Endothelial cell of umbilical vein (primary cell): ENCODE measurements around the gene HDAC3. TPM values are rescaled to one million over a fixed set of nuclear protein-coding genes. Genes with fewer than 3 reads are reported as not detected.

ENCODE experiments used
- BruUV-seq: library from RNA; stranded (reverse); fragments of 400-500 nt; replicated peaks from 2 replicates; lab custom pipeline; 2021; lab: Mats Ljungman, UMichigan
- CTCF ChIA-PET: fragments of 300-600, 350-600 bp; sonication (Branson Sonifier 250); formaldehyde crosslinking; loops from one replicate; lab custom pipeline; 2021; ENCODE audit warnings: antibody characterized with exemption, inconsistent platforms; lab: Charles Lee
- POLR2A ChIA-PET: fragments of 300-600, 350-600 bp; sonication (Branson Sonifier 250); formaldehyde crosslinking; loops from one replicate; lab custom pipeline; 2021; ENCODE audit warnings: antibody characterized with exemption, inconsistent platforms; lab: Charles Lee
- DNase-seq: peaks from one replicate; pipeline ENCODE4 v3.0.0-alpha.2; 2011; ENCODE audit warnings: low read depth, low spot score
- FAIRE-seq: peaks from 2 replicates; lab custom pipeline; 2011; peaks lifted over from hg19 to GRCh38; lab: Jason Lieb, UNC
- H2AFZ ChIP-seq: 2 replicates; pipeline ENCODE4 v1.6.0; 2012; ENCODE audit warnings: low read depth, low read length, control low read depth, inconsistent platforms
- H3K27ac ChIP-seq: 2 replicates; pipeline ENCODE4 v1.5.1; 2011; ENCODE audit warnings: low read depth, mild to moderate bottlenecking, control low read depth, low read length, moderate library complexity; ENCODE audit not compliant: insufficient read depth
- H3K27me3 ChIP-seq, 2 experiments: 2 replicates each; pipeline versions ENCODE4 v1.6.0 to v1.6.1; 2011; ENCODE audit warnings: low read length in 2 of 2, mixed read lengths in 1 of 2; ENCODE audit not compliant: control insufficient read depth in 2 of 2, insufficient read depth in 2 of 2
- H3K36me3 ChIP-seq, 2 experiments: 2 replicates in 1 of 2; 3 replicates in 1 of 2; pipeline ENCODE4 v1.5.1; 2011; ENCODE audit warnings: low read length in 2 of 2, mild to moderate bottlenecking in 1 of 2, moderate library complexity in 1 of 2; ENCODE audit not compliant: control insufficient read depth in 2 of 2, insufficient read depth in 2 of 2; ENCODE audit errors: extremely low read depth in 1 of 2
- H3K4me1 ChIP-seq: 3 replicates; pipeline ENCODE4 v1.5.1; 2011; ENCODE audit warnings: mild to moderate bottlenecking, low read length; ENCODE audit not compliant: control insufficient read depth, insufficient read depth; ENCODE audit errors: extremely low read depth
- H3K4me2 ChIP-seq: 2 replicates; pipeline ENCODE4 v1.6.1; 2011; ENCODE audit warnings: low read length, control low read depth, mixed read lengths; ENCODE audit not compliant: insufficient read depth
- H3K4me3 ChIP-seq, 3 experiments: fragments of 200-600 bp in 1 of 3; sonication (generic), shearing (Covaris generic) in 1 of 3; replicated peaks in 1 of 3; 2 replicates each; pipeline ENCODE4 v1.5.1; 2011 to 2016; ENCODE audit warnings: control low read depth in 3 of 3, low read length in 3 of 3, mild to moderate bottlenecking in 2 of 3, inconsistent platforms in 1 of 3, low read depth in 1 of 3, moderate library complexity in 1 of 3; ENCODE audit not compliant: insufficient read depth in 1 of 3
- H3K79me2 ChIP-seq: 2 replicates; pipeline ENCODE4 v1.6.0; 2012; ENCODE audit warnings: low read length, inconsistent platforms; ENCODE audit not compliant: control insufficient read depth, insufficient read depth
- H3K9ac ChIP-seq: replicated peaks from 2 replicates; pipeline ENCODE3; 2011; ENCODE audit warnings: low read length, control low read depth; ENCODE audit not compliant: insufficient read depth; ENCODE audit errors: extremely low read depth
- H3K9me1 ChIP-seq: replicated peaks from 3 replicates; pipeline ENCODE4 v1.6.0; 2011; ENCODE audit warnings: mild to moderate bottlenecking, low read length; ENCODE audit not compliant: control insufficient read depth, insufficient read depth; ENCODE audit errors: extremely low read depth
- H3K9me3 ChIP-seq: replicated peaks from 2 replicates; pipeline ENCODE4 v1.5.1; 2012; ENCODE audit warnings: low read length, inconsistent platforms; ENCODE audit not compliant: control insufficient read depth, insufficient read depth
- H4K20me1 ChIP-seq: replicated peaks from 2 replicates; pipeline ENCODE3; 2011; ENCODE audit warnings: mild to moderate bottlenecking, low read length; ENCODE audit not compliant: control insufficient read depth, insufficient read depth; ENCODE audit errors: extremely low read depth
- EZH2 ChIP-seq: IDR thresholded peaks from 2 replicates; pipeline ENCODE4 v1.6.1; 2012; ENCODE audit warnings: borderline replicate concordance, low read depth, mild to moderate bottlenecking, moderate library complexity, low read length, inconsistent platforms; ENCODE audit not compliant: severe bottlenecking
- FOS ChIP-seq: IDR thresholded peaks from 2 replicates; pipeline ENCODE4 v1.6.1; 2011; ENCODE audit warnings: mild to moderate bottlenecking, low read length, moderate library complexity, borderline replicate concordance; ENCODE audit not compliant: insufficient read depth
- GATA2 ChIP-seq: IDR thresholded peaks from 2 replicates; pipeline ENCODE4 v1.7.0; 2011; ENCODE audit warnings: low read depth, mild to moderate bottlenecking, moderate library complexity, mixed read lengths, low read length; ENCODE audit not compliant: insufficient read length, insufficient read depth
- JUN ChIP-seq: IDR thresholded peaks from 2 replicates; pipeline ENCODE4 v1.6.1; 2011; ENCODE audit warnings: borderline replicate concordance, low read depth; ENCODE audit not compliant: insufficient read length, insufficient read depth
- MAX ChIP-seq: IDR thresholded peaks from 2 replicates; pipeline ENCODE4 v1.6.1; 2011; ENCODE audit not compliant: insufficient read depth, insufficient read length
- MYC ChIP-seq: IDR thresholded peaks from one replicate; pipeline ENCODE4 v1.6.1; 2011; ENCODE audit warnings: mild to moderate bottlenecking, low read depth, low read length
- POLR2A ChIP-seq: IDR thresholded peaks from 2 replicates; pipeline ENCODE4 v1.6.1; 2012; ENCODE audit warnings: low read depth, mild to moderate bottlenecking, control low read depth, low read length
- POLR2AphosphoS5 ChIP-seq: IDR thresholded peaks from 2 replicates; pipeline ENCODE4 v1.6.1; 2012; ENCODE audit warnings: low read depth, mild to moderate bottlenecking, control low read depth, low read length, moderate library complexity; ENCODE audit not compliant: insufficient read depth
- dilution Hi-C: fragments of 300-500 bp; cut with MboI; formaldehyde crosslinking; loops from one replicate; pipeline ENCODE4 v1.15.0; 2019; ENCODE audit warnings: low sequenced_read_pairs; ENCODE audit not compliant: extremely low pct_ligation_motif_present
- intact Hi-C: fragments of 100-400 bp; cut with micrococcal nuclease; formaldehyde crosslinking; loops from one replicate; pipeline ENCODE4 v1.10.0; 2022
- polyA plus RNA-seq, 4 experiments: library from polyadenylated mRNA; depleted of rRNA in 3 of 4; stranded (reverse) in 3 of 4; unstranded in 1 of 4; fragments of >200 nt; gene quantifications; 2 replicates each; pipeline versions ENCODE4 v1.2.1 to v1.2.3, GENCODE V29; 2011 to 2012; ENCODE audit warnings: missing spikeins in 1 of 4
- total RNA-seq: library from RNA; stranded (reverse); gene quantifications from 2 replicates; pipeline ENCODE4 v1.2.3, GENCODE V29; 2021

HDAC3 gene
- total and polyA plus RNA-seq, 2 donors (not counting 3 experiments of a cell fraction or from before 2014, with no cell fraction given), result 58.5 to 75.5 TPM

- FAIRE-seq, result no peak
- no TSS peak for BruUV-seq
- dilution Hi-C loops, result no loop called here
Measured at GRCh38 chr5:141647851-141648250, 11.2 kb upstream of the HDAC3 start.

GRCh38 chr5:141647242-141647641 is 10.6 kb upstream of the HDAC3 start:
- Histone ChIP-seq H3K79me2 (no peaks in the 10 kb centered on the region), H3K4me1 (peaks cover 9% of the 10 kb centered on the region), H3K4me2 (no peak overlapping the region), H3K27me3 (no peaks in the 10 kb centered on the region), H3K9me1 (no peaks in the 10 kb centered on the region), H3K27ac (no peak overlapping the region), H4K20me1 (no peaks in the 10 kb centered on the region), H3K36me3 (peaks cover 0 to 17% of the 10 kb centered on the region in 2 experiments), H3K9ac (no peak overlapping the region), H2AFZ (no peak overlapping the region), H3K4me3 (no peak overlapping the region), H3K9me3 (no peaks in the 10 kb centered on the region)
- FAIRE-seq, result no peak
- TF ChIP-seq FOS (no peak), JUN (no peak), MYC (no peak), EZH2 (no peak), POLR2AphosphoS5 (no peak), POLR2A (no peak), GATA2 (no peak)
- no TSS peak for BruUV-seq
- DNase-seq, result no peak
- ChIA-PET CTCF (interaction anchor here (1.6 to 2.9 kb wide), 2 partner anchors 9 to 55 kb away, joined by 4 to 12 read pairs; no protein-coding TSS in a partner anchor), POLR2A (no interaction called here)
- dilution Hi-C loops, result no loop called here
- intact Hi-C loops, result no loop called here

More at GRCh38 chr5:141647851-141648250, 11.2 kb upstream of the HDAC3 start:
- H3K4me2 ChIP-seq, result no peak overlapping the region
- H4K20me1 ChIP-seq, result no peaks in the 10 kb centered on the region
- CTCF ChIA-PET, result interaction anchor here (1.6 to 2.9 kb wide), 2 partner anchors 10 to 56 kb away, joined by 4 to 12 read pairs; no protein-coding TSS in a partner anchor
- TF ChIP-seq JUN (no peak), POLR2A (no peak), GATA2 (no peak), MAX (no peak), MYC (no peak), EZH2 (no peak)
- POLR2A ChIA-PET, result no interaction called here
- H2AFZ ChIP-seq, result no peak overlapping the region
- no peaks in the 10 kb centered on the region for H3K9me3 ChIP-seq
- peaks cover 9% of the 10 kb centered on the region for H3K4me1 ChIP-seq
- no peaks in the 10 kb centered on the region for H3K79me2 ChIP-seq
- no peak for DNase-seq
- intact Hi-C loops, result no loop called here
- no peaks in the 10 kb centered on the region for H3K27me3 ChIP-seq
- H3K36me3 ChIP-seq, result peaks cover 0 to 15% of the 10 kb centered on the region in 2 experiments
- no peaks in the 10 kb centered on the region for H3K9me1 ChIP-seq
- no peak overlapping the region for H3K4me3 ChIP-seq
- no peak overlapping the region for H3K27ac ChIP-seq
- no peak overlapping the region for H3K9ac ChIP-seq
